CD4-positive, alpha-beta memory T cell (primary cell): ENCODE data around the gene HMX2. TPM values are rescaled to one million over a fixed set of nuclear protein-coding genes. Genes with fewer than 3 reads are reported as not detected.
A peak's percentile ranks its signal among the peaks of the same experiment; 100 is the strongest.
"Not testable (repeated sequence)": the region's sequence is repeated elsewhere in the genome, so short reads cannot be mapped to it uniquely, and the experiment has no call there.

Experiments
- CTCF ChIA-PET: fragments of 350-600 bp; sonication (Branson Sonifier 250); formaldehyde crosslinking; loops from one replicate; lab custom pipeline; 2021; ENCODE audit warnings: inconsistent platforms; ENCODE audit not compliant: partially characterized antibody; lab: Charles Lee
- POLR2A ChIA-PET: fragments of 350-600 bp; sonication (Branson Sonifier 250); formaldehyde crosslinking; loops from one replicate; lab custom pipeline; 2021; ENCODE audit not compliant: partially characterized antibody; lab: Charles Lee
- DNase-seq, 5 donors: peaks; one replicate each; pipeline versions ENCODE4 v3.0.0 to v3.0.0-alpha.2; 2020 to 2022; ENCODE audit warnings: mixed read lengths in 1 of 5
- H3K27ac ChIP-seq: one replicate; pipeline ENCODE4 v1.7.0; 2013; ENCODE audit warnings: low read depth, low read length
- H3K27me3 ChIP-seq: 2 replicates; pipeline ENCODE4 v1.7.0; 2013; ENCODE audit warnings: mild to moderate bottlenecking, low read length, moderate library complexity; ENCODE audit not compliant: insufficient read depth
- H3K36me3 ChIP-seq: 2 replicates; pipeline ENCODE4 v1.7.0; 2013; ENCODE audit warnings: mild to moderate bottlenecking, low read length, moderate library complexity; ENCODE audit not compliant: insufficient read depth
- H3K4me1 ChIP-seq: 2 replicates; pipeline ENCODE4 v1.7.0; 2013; ENCODE audit warnings: mild to moderate bottlenecking, low read length, moderate library complexity; ENCODE audit not compliant: insufficient read depth
- H3K4me3 ChIP-seq, 2 donors: one replicate each; pipeline ENCODE4 v1.7.0; 2013; ENCODE audit warnings: low read length in 2 of 2, mild to moderate bottlenecking in 1 of 2
- H3K9me3 ChIP-seq, 2 donors: one replicate each; pipeline ENCODE4 v1.7.0; 2013; ENCODE audit warnings: low read length in 2 of 2, control low read depth in 1 of 2; ENCODE audit not compliant: control insufficient read depth in 1 of 2
- H3K27ac Mint-ChIP-seq, 7 donors: one replicate each; pipeline ENCODE4 v1.8.0; 2020 to 2021; ENCODE audit warnings: mixed read lengths in 7 of 7, mild to moderate bottlenecking in 6 of 7, inconsistent platforms in 3 of 7, moderate library complexity in 3 of 7
- H3K27me3 Mint-ChIP-seq, 2 donors: one replicate each; pipeline ENCODE4 v1.8.0; 2020 to 2021; ENCODE audit warnings: mixed read lengths in 2 of 2
- H3K36me3 Mint-ChIP-seq, 2 donors: one replicate each; pipeline ENCODE4 v1.8.0; 2020 to 2021; ENCODE audit warnings: mixed read lengths in 2 of 2, inconsistent platforms in 1 of 2, mild to moderate bottlenecking in 1 of 2
- H3K4me1 Mint-ChIP-seq, 4 donors: one replicate each; pipeline ENCODE4 v1.8.0; 2020 to 2021; ENCODE audit warnings: mixed read lengths in 4 of 4, mild to moderate bottlenecking in 1 of 4
- H3K4me3 Mint-ChIP-seq, 8 donors: one replicate each; pipeline ENCODE4 v1.8.0; 2020 to 2021; ENCODE audit warnings: mixed read lengths in 8 of 8, mild to moderate bottlenecking in 7 of 8, moderate library complexity in 6 of 8, inconsistent platforms in 3 of 8
- H3K9me3 Mint-ChIP-seq, 8 donors: one replicate each; pipeline ENCODE4 v1.8.0; 2020 to 2021; ENCODE audit warnings: mixed read lengths in 8 of 8, mild to moderate bottlenecking in 5 of 8, inconsistent platforms in 3 of 8, moderate library complexity in 1 of 8
- intact Hi-C: fragments of 100-400 bp; cut with micrococcal nuclease; formaldehyde crosslinking; loops from one replicate; pipeline ENCODE4 v1.15.1; 2023
- polyA plus RNA-seq, 2 donors: library from polyadenylated mRNA; unstranded; fragments of 300-500 nt; fragmentation: Illumina TruSeq; gene quantifications; one replicate each; pipeline ENCODE4 v1.2.3, GENCODE V29; 2021
- total RNA-seq, 2 experiments: library from RNA; stranded (reverse); gene quantifications; one replicate each; pipeline ENCODE4 v1.2.3, GENCODE V29; 2021

HMX2 gene
- total and polyA plus RNA-seq, 4 experiments from 2014 or later, result not detected

DNA sequence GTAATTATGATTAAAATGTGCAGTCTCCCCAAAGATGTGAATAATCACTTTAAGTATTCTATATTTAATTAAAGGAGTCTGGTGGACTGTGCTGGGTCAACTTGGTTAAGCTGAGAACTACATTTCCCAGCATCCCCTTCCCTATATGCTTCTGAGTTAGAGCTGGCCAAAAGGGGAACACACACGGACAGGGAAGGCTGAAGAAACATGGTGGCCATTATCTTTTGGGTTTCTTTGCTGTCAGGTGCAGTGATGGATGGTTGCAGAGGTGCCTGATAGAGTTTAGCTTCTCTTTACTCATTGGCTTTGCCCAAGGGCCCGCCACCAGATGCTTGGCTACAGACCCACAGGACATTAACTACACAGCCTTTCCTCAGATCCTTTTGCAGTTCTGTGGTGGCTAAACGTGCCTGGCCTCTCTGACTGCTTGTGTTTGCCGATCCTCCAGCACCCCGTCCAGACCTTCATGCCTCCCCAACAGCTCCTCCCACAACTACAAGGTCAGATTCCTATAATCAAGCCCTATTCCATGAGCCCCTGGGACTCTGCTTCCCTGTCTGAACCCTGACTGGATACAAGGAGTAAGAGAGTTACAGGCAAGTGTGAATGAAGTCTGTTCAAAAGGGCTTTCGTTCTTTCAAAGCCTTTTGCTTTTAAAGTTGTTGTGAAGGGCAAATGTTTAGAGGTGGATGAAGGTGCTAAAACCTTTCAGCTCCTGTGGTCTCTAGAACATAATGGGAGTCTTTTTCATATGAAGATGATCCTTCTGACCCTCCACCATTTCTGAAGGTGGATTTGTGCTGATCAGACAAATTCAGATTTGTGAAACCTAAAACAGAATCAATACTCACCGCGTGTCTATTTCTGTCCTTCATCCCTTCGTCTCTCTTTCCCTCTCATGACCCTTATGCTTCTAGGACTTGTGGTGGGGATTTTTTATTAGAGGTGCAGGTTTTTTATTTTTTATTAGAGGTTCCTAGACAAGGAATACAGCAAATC is 27.8 kb downstream of the HMX2 start:
- intact Hi-C loops, result no loop called here
- peaks cover 0 to 11% (median 5%) of the 10 kb centered on the region in 8 donors for H3K9me3 Mint-ChIP-seq
- ChIA-PET POLR2A (interaction anchor here (1.4 kb wide), 1 partner anchor 15 kb away, joined by 3 read pairs; no protein-coding TSS in a partner anchor), CTCF (no interaction called here)
- H3K27me3 Mint-ChIP-seq, result no peaks in the 10 kb centered on the region
- Histone ChIP-seq H3K36me3 (no peaks in the 10 kb centered on the region), H3K9me3 (no peaks in the 10 kb centered on the region), H3K27ac (no peak overlapping the region), H3K27me3 (no peaks in the 10 kb centered on the region), H3K4me1 (no peaks in the 10 kb centered on the region), H3K4me3 (no peak overlapping the region)
- no peak for DNase-seq
- H3K27ac Mint-ChIP-seq, result peak overlapping the region in 1 of 7 donors; percentile 64
- H3K4me1 Mint-ChIP-seq, result peaks cover 0 to 19% (median 7%) of the 10 kb centered on the region in 4 donors
- no peak overlapping the region for H3K4me3 Mint-ChIP-seq
- peaks cover 65 to 68% of the 10 kb centered on the region in 2 donors for H3K36me3 Mint-ChIP-seq

DNA sequence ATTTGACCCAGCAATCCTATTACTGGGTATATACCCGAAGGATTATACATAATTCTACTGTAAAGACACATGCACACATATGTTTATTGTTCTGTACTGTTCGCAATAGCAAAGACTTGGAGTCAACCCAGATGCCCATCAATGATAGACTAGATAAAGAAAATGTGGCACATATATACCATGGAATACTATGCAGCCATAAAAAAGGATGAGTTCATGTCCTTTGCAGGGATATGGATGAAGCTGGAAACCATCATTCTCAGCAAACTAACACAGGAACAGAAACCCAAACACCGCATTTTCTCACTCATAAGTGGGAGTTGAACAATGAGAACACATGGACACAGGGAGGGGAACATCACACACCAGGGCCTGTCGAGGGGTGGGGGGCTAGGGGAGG is 30.5 kb downstream of the HMX2 start:
- H3K27ac ChIP-seq, intact Hi-C loops, H3K27ac Mint-ChIP-seq, H3K9me3 ChIP-seq, H3K4me1 ChIP-seq, H3K27me3 Mint-ChIP-seq, H3K4me3 Mint-ChIP-seq, CTCF ChIA-PET, DNase-seq, H3K36me3 ChIP-seq, H3K27me3 ChIP-seq, H3K4me3 ChIP-seq: not testable (repeated sequence)
- H3K36me3 Mint-ChIP-seq, result peaks cover 57% of the 10 kb centered on the region in 2 donors
- peaks cover 2 to 15% (median 13%) of the 10 kb centered on the region in 8 donors for H3K9me3 Mint-ChIP-seq
- peaks cover 0 to 12% (median 5%) of the 10 kb centered on the region in 4 donors for H3K4me1 Mint-ChIP-seq
- POLR2A ChIA-PET, result interaction anchor here (0.7 kb wide), 1 partner anchor 22 kb away, joined by 3 read pairs; no protein-coding TSS in a partner anchor

DNA sequence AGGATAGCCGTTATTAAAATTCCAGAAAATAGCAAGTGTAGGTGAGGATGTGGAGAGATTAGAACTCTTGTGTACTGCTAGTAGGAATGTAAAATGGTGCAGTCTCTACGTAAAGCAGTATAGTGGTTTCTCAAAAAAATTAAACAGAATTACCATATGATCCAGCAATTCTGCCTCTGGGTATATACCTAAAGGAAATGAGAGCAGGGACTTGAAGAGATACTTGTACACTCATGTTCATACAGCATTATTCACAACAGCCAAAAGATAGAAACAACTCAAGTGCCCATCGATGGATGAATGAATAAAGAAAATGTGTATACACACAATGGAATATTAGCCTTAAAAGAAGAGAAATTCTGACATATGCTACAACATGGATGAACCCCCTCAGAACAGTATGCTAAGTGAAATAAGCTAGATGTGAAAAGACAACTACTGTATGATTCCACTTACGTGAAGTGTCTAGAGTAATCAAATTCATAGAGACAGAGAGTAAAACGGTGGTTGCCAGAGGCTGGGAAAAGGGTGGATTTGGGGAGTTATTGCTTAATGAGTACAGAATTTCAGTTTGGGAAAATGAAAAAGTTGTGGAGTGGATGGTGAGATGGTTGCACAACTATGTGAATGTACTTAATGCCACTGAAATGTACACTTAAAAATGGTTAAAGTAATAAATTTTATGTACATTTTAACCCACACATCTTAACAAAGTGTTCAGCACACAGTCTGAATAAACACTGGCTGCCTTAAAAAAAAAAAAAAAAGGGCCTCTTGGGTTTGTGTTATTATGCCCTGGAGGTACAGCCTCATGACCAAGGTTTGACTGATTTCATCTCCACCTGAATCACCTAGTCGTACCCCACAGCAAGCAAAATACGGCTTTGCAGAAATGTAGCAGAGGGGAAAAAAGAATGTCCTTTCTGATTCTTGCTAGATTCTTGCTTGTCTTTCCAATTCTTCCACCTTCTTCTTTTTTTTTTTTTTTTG is 32.5 kb downstream of the HMX2 start:
- POLR2A ChIA-PET, result no interaction called here
- H3K4me3 Mint-ChIP-seq, result no peak overlapping the region
- H3K27me3 Mint-ChIP-seq, result no peaks in the 10 kb centered on the region
- peaks cover 0 to 4% of the 10 kb centered on the region in 2 donors for H3K9me3 ChIP-seq
- intact Hi-C loops, result no loop called here
- CTCF ChIA-PET, result no interaction called here
- no peaks in the 10 kb centered on the region for H3K36me3 ChIP-seq
- peaks cover 3 to 30% (median 22%) of the 10 kb centered on the region in 8 donors for H3K9me3 Mint-ChIP-seq
- no peaks in the 10 kb centered on the region for H3K4me1 ChIP-seq
- no peak overlapping the region for H3K4me3 ChIP-seq
- no peaks in the 10 kb centered on the region for H3K27me3 ChIP-seq
- no peak overlapping the region for H3K27ac Mint-ChIP-seq
- DNase-seq, result no peak
- H3K4me1 Mint-ChIP-seq, result peaks cover 0 to 3% (median 0%) of the 10 kb centered on the region in 4 donors
- no peak overlapping the region for H3K27ac ChIP-seq
- peaks cover 53 to 62% of the 10 kb centered on the region in 2 donors for H3K36me3 Mint-ChIP-seq

DNA sequence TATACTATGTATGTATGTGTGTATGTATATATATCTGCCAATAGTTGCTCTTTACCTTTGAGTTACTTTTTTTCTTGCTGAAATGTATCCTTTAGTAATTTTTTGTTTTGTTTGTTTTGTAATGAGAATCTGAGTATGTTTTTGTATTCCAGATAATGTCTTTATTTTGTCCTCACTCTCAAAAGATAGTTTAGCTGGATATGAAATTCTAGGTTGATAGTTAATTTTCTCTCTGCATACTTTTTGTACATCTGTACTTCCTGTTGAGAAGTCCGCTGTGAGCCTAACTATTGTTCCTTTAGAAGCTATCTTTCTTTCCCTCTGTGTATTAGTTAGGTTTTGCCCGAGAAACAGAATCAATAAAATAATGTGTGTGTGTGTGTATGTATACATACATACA is 35.8 kb downstream of the HMX2 start:
- no peak for DNase-seq
- ChIA-PET CTCF (no interaction called here), POLR2A (no interaction called here)
- Mint-ChIP-seq H3K9me3 (peaks cover 3 to 36% (median 17%) of the 10 kb centered on the region in 8 donors), H3K4me3 (no peak overlapping the region), H3K36me3 (peaks cover 49 to 62% of the 10 kb centered on the region in 2 donors), H3K4me1 (peaks cover 0 to 5% (median under 1%) of the 10 kb centered on the region in 4 donors), H3K27me3 (no peaks in the 10 kb centered on the region), H3K27ac (no peak overlapping the region)
- Histone ChIP-seq H3K9me3 (peaks cover 0 to 4% of the 10 kb centered on the region in 2 donors), H3K4me1 (no peaks in the 10 kb centered on the region), H3K36me3 (no peaks in the 10 kb centered on the region), H3K27me3 (no peaks in the 10 kb centered on the region), H3K27ac (no peak overlapping the region), H3K4me3 (no peak overlapping the region)
- intact Hi-C loops, result no loop called here

DNA sequence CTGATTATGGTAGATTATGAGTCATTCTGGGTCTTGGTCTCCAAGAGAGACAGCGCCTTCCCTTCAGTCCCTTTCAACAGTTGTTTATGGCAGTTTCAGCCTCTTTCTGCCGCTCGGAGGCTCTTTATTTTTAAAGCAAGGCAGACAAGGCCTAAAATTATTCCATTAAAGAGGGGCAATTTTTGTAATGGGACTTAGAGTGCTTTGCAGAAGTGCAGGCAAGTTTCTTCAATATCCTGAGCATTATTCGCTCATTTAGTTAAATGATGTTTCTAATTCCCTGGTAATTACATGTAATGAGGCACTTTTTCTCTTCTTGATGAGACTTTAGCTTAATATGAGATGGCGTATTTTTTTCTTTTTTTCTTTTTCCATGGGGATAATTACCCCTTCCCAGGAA is 39.8 kb downstream of the HMX2 start:
- Histone ChIP-seq H3K4me1 (no peaks in the 10 kb centered on the region), H3K27ac (no peak overlapping the region), H3K9me3 (peaks cover 0 to 4% of the 10 kb centered on the region in 2 donors), H3K36me3 (no peaks in the 10 kb centered on the region), H3K27me3 (no peaks in the 10 kb centered on the region), H3K4me3 (no peak overlapping the region)
- Mint-ChIP-seq H3K9me3 (peaks cover 0 to 29% (median 16%) of the 10 kb centered on the region in 8 donors), H3K4me3 (no peak overlapping the region), H3K27ac (no peak overlapping the region), H3K36me3 (peaks cover 66 to 93% of the 10 kb centered on the region in 2 donors), H3K27me3 (no peaks in the 10 kb centered on the region), H3K4me1 (peaks cover 0 to 5% (median under 1%) of the 10 kb centered on the region in 4 donors)
- intact Hi-C loops, result no loop called here
- CTCF ChIA-PET, result no interaction called here
- POLR2A ChIA-PET, result no interaction called here
- DNase-seq, result no peak

DNA sequence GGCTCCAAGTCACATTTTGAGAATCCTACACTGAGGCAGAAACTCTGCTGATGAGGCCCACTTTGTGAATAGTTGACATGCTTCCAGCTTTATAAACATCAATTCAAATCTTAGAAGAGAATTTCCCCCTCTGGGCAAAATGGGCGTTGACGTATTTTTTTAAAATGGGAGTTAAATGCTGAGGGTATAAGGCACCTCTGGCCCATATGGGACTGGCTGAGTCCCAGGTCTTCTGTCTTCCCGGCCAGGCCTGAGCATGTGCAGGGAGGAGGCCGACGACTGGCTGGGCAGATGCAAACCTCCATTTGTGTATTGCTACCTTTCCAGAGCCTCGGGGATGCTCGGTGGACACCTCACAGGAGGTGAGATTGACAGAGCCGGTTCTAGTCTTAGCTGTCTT is 44.0 kb downstream of the HMX2 start:
- Mint-ChIP-seq H3K27me3 (no peaks in the 10 kb centered on the region), H3K27ac (peak overlapping the region in 1 of 7 donors; percentile 10), H3K4me3 (no peak overlapping the region), H3K4me1 (no peaks in the 10 kb centered on the region), H3K36me3 (peaks cover 45 to 69% of the 10 kb centered on the region in 2 donors), H3K9me3 (no peaks in the 10 kb centered on the region)
- no peak for DNase-seq
- CTCF ChIA-PET, result no interaction called here
- intact Hi-C loops, result no loop called here
- no peak overlapping the region for H3K4me3 ChIP-seq
- H3K27ac ChIP-seq, result no peak overlapping the region
- H3K36me3 ChIP-seq, result no peaks in the 10 kb centered on the region
- H3K9me3 ChIP-seq, result no peaks in the 10 kb centered on the region
- POLR2A ChIA-PET, result no interaction called here
- H3K27me3 ChIP-seq, result no peaks in the 10 kb centered on the region
- H3K4me1 ChIP-seq, result no peaks in the 10 kb centered on the region
